Suprapubic skin (tissue), 4 donors: ENCODE data around the gene ASB16.

Source experiments
- POLR2A ChIP-seq, 2 donors: fragments of 450-650 bp; IDR thresholded peaks; one replicate each; pipeline ENCODE4 v1.6.1; 2017; ENCODE audit warnings: antibody characterized with exemption in 2 of 2, mild to moderate bottlenecking in 2 of 2, moderate library complexity in 2 of 2
- POLR2AphosphoS5 ChIP-seq, 3 donors: sonication (generic); formaldehyde crosslinking; IDR thresholded peaks; one replicate each; pipeline ENCODE4 v1.6.1; 2017; ENCODE audit warnings: antibody characterized with exemption in 3 of 3
- TF ChIP-seq, protein P1 (sequence below), 2 donors: fragments of 200-600 bp in 1 of 2; fragments of 450-650 bp in 1 of 2; sonication (generic) in 1 of 2; IDR thresholded peaks; one replicate each; pipeline ENCODE4 v1.5.1; 2016 to 2019; ENCODE audit warnings: antibody characterized with exemption in 2 of 2, mild to moderate bottlenecking in 1 of 2, moderate library complexity in 1 of 2

DNA sequence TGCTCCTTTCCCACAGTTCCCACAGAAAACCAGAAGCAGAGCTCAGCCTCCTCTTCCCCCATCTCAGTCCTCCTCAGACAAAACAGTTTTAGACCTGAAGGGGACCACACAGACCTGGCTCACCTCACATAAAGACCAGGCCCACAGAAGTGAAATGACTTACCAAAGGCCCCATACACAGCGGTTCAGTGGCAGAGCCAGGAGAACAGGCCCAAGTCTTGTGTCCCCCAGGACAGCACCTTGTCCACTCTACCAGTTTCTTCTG, 43.7 kb downstream of the ASB16 start:
- no peak for TF ChIP-seq POLR2A (IDR thresholded peaks at IDR 0.05)
- TF ChIP-seq, protein P1, sequence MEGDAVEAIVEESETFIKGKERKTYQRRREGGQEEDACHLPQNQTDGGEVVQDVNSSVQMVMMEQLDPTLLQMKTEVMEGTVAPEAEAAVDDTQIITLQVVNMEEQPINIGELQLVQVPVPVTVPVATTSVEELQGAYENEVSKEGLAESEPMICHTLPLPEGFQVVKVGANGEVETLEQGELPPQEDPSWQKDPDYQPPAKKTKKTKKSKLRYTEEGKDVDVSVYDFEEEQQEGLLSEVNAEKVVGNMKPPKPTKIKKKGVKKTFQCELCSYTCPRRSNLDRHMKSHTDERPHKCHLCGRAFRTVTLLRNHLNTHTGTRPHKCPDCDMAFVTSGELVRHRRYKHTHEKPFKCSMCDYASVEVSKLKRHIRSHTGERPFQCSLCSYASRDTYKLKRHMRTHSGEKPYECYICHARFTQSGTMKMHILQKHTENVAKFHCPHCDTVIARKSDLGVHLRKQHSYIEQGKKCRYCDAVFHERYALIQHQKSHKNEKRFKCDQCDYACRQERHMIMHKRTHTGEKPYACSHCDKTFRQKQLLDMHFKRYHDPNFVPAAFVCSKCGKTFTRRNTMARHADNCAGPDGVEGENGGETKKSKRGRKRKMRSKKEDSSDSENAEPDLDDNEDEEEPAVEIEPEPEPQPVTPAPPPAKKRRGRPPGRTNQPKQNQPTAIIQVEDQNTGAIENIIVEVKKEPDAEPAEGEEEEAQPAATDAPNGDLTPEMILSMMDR (IDR thresholded peaks at IDR 0.05) = no peak
- no peak for TF ChIP-seq POLR2AphosphoS5 (IDR thresholded peaks at IDR 0.05)
